B cell (primary cell): ENCODE results near the gene MAEA. TPM values are rescaled to one million over a fixed set of nuclear protein-coding genes. Genes with fewer than 3 reads are reported as not detected.

Experiments used
- ATAC-seq: fragments of 200-7000 bp; cut with Tn5 transposase; one replicate; pipeline ENCODE4 v1.10.0; 2021; ENCODE audit warnings: low read depth, mild to moderate bottlenecking, moderate number of reproducible peaks, moderate library complexity
- CTCF ChIA-PET: fragments of 350-600 bp; sonication (Branson Sonifier 250); formaldehyde crosslinking; loops from one replicate; lab custom pipeline; 2021; ENCODE audit warnings: antibody characterized with exemption, inconsistent platforms; lab: Charles Lee
- POLR2A ChIA-PET: fragments of 350-600 bp; sonication (Branson Sonifier 250); formaldehyde crosslinking; loops from one replicate; lab custom pipeline; 2021; ENCODE audit warnings: antibody characterized with exemption; lab: Charles Lee
- DNase-seq: peaks from one replicate; pipeline ENCODE4 v3.0.0; 2013
- H2AFZ ChIP-seq: 2 replicates; pipeline ENCODE4 v1.6.1; 2012; ENCODE audit warnings: mild to moderate bottlenecking, low read depth, low read length; ENCODE audit not compliant: insufficient read depth, poor library complexity, severe bottlenecking
- H3K27ac ChIP-seq, 2 donors: 1 replicate in 1 of 2; 2 replicates in 1 of 2; pipeline ENCODE4 v1.5.1; 2012 to 2013; ENCODE audit warnings: low read length in 2 of 2, mild to moderate bottlenecking in 2 of 2, moderate library complexity in 1 of 2
- H3K27me3 ChIP-seq, 4 experiments: fragments of 200-600 bp in 1 of 4; sonication (generic) in 1 of 4; replicated peaks in 1 of 4; 1 replicate in 2 of 4; 2 replicates in 2 of 4; pipeline versions ENCODE4 v1.6.1 to v1.7.0; 2013 to 2016; ENCODE audit warnings: low read length in 3 of 4, mild to moderate bottlenecking in 2 of 4, mixed read lengths in 1 of 4, moderate library complexity in 1 of 4; ENCODE audit not compliant: insufficient read depth in 4 of 4, control insufficient read depth in 3 of 4; ENCODE audit errors: control extremely low read depth in 1 of 4
- H3K36me3 ChIP-seq, 2 experiments: replicated peaks in 1 of 2; 1 replicate in 1 of 2; 2 replicates in 1 of 2; pipeline versions ENCODE4 v1.6.1 to v1.7.1; 2013; ENCODE audit warnings: low read length in 1 of 2; ENCODE audit not compliant: insufficient read depth in 2 of 2, control insufficient read depth in 1 of 2; ENCODE audit errors: control extremely low read depth in 1 of 2, extremely low read depth in 1 of 2
- H3K4me1 ChIP-seq, 2 donors: fragments of 200-600 bp in 1 of 2; sonication (generic) in 1 of 2; 1 replicate in 1 of 2; 2 replicates in 1 of 2; pipeline versions ENCODE4 v1.5.1 to v1.6.1; 2013 to 2017; ENCODE audit warnings: low read length in 2 of 2; ENCODE audit not compliant: control insufficient read depth in 2 of 2, insufficient read depth in 2 of 2
- H3K4me2 ChIP-seq: replicated peaks from 2 replicates; pipeline ENCODE3; 2012; ENCODE audit warnings: mild to moderate bottlenecking, low read depth, low read length; ENCODE audit not compliant: poor library complexity, severe bottlenecking
- H3K4me3 ChIP-seq, 5 experiments: fragments of 200-600 bp in 1 of 5; sonication (generic) in 1 of 5; 1 replicate in 3 of 5; 2 replicates in 2 of 5; pipeline versions ENCODE4 v1.5.1 to v1.7.0; 2011 to 2016; ENCODE audit warnings: low read length in 4 of 5, mild to moderate bottlenecking in 4 of 5, low read depth in 2 of 5, control low read depth in 1 of 5, moderate library complexity in 1 of 5; ENCODE audit not compliant: insufficient read depth in 1 of 5; ENCODE audit errors: control extremely low read depth in 1 of 5, extremely low read depth in 1 of 5
- H3K79me2 ChIP-seq: fragments of 200-600 bp; sonication (generic); one replicate; pipeline ENCODE4 v1.6.0; 2016; ENCODE audit warnings: low read length; ENCODE audit not compliant: control insufficient read depth, insufficient read depth
- H3K9ac ChIP-seq: fragments of 200-600 bp; sonication (generic); 2 replicates; pipeline ENCODE4 v1.6.1; 2017; ENCODE audit warnings: mild to moderate bottlenecking, low read length, moderate library complexity
- H3K9me3 ChIP-seq, 3 donors: one replicate each; pipeline versions ENCODE4 v1.6.1 to v1.7.1; 2013; ENCODE audit warnings: low read length in 2 of 3; ENCODE audit not compliant: control insufficient read depth in 2 of 3, insufficient read depth in 1 of 3; ENCODE audit errors: control extremely low read depth in 1 of 3
- H4K20me1 ChIP-seq: 2 replicates; pipeline ENCODE4 v1.6.0; 2012; ENCODE audit warnings: mild to moderate bottlenecking, low read length; ENCODE audit not compliant: insufficient read depth, control insufficient read depth, poor library complexity, severe bottlenecking
- H3K27ac Mint-ChIP-seq: one replicate; pipeline ENCODE4 v1.8.0; 2021; ENCODE audit warnings: mixed read lengths
- H3K27me3 Mint-ChIP-seq: one replicate; pipeline ENCODE4 v1.8.0; 2021; ENCODE audit warnings: mixed read lengths
- H3K4me1 Mint-ChIP-seq: one replicate; pipeline ENCODE4 v1.8.0; 2021; ENCODE audit warnings: mixed read lengths
- H3K4me3 Mint-ChIP-seq: one replicate; pipeline ENCODE4 v1.8.0; 2021; ENCODE audit warnings: mixed read lengths
- H3K9me3 Mint-ChIP-seq: one replicate; pipeline ENCODE4 v1.8.0; 2022; ENCODE audit warnings: mixed read lengths; ENCODE audit not compliant: insufficient read depth
- EZH2 ChIP-seq: IDR thresholded peaks from 2 replicates; pipeline ENCODE4 v1.6.1; 2012; ENCODE audit warnings: borderline replicate concordance, low read depth, mild to moderate bottlenecking, moderate library complexity, low read length; ENCODE audit not compliant: insufficient read depth, poor library complexity, severe bottlenecking
- WGBS: methylation state at CpG from one replicate; pipeline ENCODE4 v1.1.5; 2013; ENCODE audit warnings: missing lambda C conversion rate; ENCODE audit not compliant: insufficient coverage; 5-methylcytosine and 5-hydroxymethylcytosine counted together
- intact Hi-C: fragments of 100-400 bp; cut with micrococcal nuclease; formaldehyde crosslinking; loops from one replicate; pipeline ENCODE4 v1.10.0; 2022
- polyA plus RNA-seq: library from polyadenylated mRNA; depleted of rRNA; stranded (reverse); fragments of >200 nt; gene quantifications from 2 replicates; pipeline ENCODE4 v1.2.3, GENCODE V29; 2012
- total RNA-seq, 2 donors: library from RNA; stranded (reverse); fragments of 120-200 nt in 1 of 2; gene quantifications; 1 replicate in 1 of 2; 2 replicates in 1 of 2; pipeline versions ENCODE4 v1.2.3 to v1.2.4, GENCODE V29; 2013 to 2022
- TF ChIP-seq, protein P1 (sequence below): fragments of 200-600 bp; IDR thresholded peaks from one replicate; pipeline ENCODE4 v1.8.0; 2022; ENCODE audit warnings: antibody characterized with exemption, mild to moderate bottlenecking

The MAEA gene
- total and polyA plus RNA-seq, 2 donors (not counting 1 experiment from before 2014, with no cell fraction given), result 106 to 107 TPM

- Histone ChIP-seq H3K27ac (no peak overlapping the region), H3K79me2 (peaks cover 19% of the 10 kb centered on the region), H3K9ac (no peak overlapping the region), H3K4me1 (no peaks in the 10 kb centered on the region), H4K20me1 (no peaks in the 10 kb centered on the region), H3K27me3 (no peaks in the 10 kb centered on the region), H3K9me3 (peaks cover 0 to 4% (median 0%) of the 10 kb centered on the region in 3 donors), H3K4me2 (no peak overlapping the region), H3K4me3 (no peak overlapping the region), H3K36me3 (peaks cover 0 to 2% of the 10 kb centered on the region in 2 experiments), H2AFZ (no peak overlapping the region)
- DNase-seq, result no peak
- Mint-ChIP-seq H3K9me3 (no peaks in the 10 kb centered on the region), H3K4me3 (no peak overlapping the region), H3K27ac (no peak overlapping the region), H3K27me3 (no peaks in the 10 kb centered on the region), H3K4me1 (no peaks in the 10 kb centered on the region)
- CTCF ChIA-PET, result interaction anchor here (1.4 kb wide), 1 partner anchor 9 kb away, joined by 4 read pairs; no protein-coding TSS in a partner anchor
- 93% methylated on average over 2 of the region's 2 CpGs for WGBS
- intact Hi-C loops, result no loop called here
- ATAC-seq, result no peak
- TF ChIP-seq EZH2, result no peak
- TF ChIP-seq, protein P1, sequence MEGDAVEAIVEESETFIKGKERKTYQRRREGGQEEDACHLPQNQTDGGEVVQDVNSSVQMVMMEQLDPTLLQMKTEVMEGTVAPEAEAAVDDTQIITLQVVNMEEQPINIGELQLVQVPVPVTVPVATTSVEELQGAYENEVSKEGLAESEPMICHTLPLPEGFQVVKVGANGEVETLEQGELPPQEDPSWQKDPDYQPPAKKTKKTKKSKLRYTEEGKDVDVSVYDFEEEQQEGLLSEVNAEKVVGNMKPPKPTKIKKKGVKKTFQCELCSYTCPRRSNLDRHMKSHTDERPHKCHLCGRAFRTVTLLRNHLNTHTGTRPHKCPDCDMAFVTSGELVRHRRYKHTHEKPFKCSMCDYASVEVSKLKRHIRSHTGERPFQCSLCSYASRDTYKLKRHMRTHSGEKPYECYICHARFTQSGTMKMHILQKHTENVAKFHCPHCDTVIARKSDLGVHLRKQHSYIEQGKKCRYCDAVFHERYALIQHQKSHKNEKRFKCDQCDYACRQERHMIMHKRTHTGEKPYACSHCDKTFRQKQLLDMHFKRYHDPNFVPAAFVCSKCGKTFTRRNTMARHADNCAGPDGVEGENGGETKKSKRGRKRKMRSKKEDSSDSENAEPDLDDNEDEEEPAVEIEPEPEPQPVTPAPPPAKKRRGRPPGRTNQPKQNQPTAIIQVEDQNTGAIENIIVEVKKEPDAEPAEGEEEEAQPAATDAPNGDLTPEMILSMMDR, result no peak
- POLR2A ChIA-PET, result no interaction called here
These were observed 12.7 kb upstream of the MAEA start for GRCh38 chr4:1276984-1277383.

- intact Hi-C loops, result no loop called here
- Histone ChIP-seq H3K4me3 (no peak overlapping the region), H3K9me3 (peaks cover 0 to 4% (median 0%) of the 10 kb centered on the region in 3 donors), H3K36me3 (peaks cover 0 to 2% of the 10 kb centered on the region in 2 experiments), H3K79me2 (peaks cover 19% of the 10 kb centered on the region), H3K4me1 (no peaks in the 10 kb centered on the region), H3K4me2 (no peak overlapping the region), H2AFZ (no peak overlapping the region), H3K27me3 (no peaks in the 10 kb centered on the region), H4K20me1 (no peaks in the 10 kb centered on the region), H3K9ac (no peak overlapping the region), H3K27ac (no peak overlapping the region)
- WGBS, result 93% methylated on average over 11 of the region's 15 CpGs
- no peak overlapping the region for H3K27ac Mint-ChIP-seq
- ChIA-PET CTCF (interaction anchor here (1.4 kb wide), 1 partner anchor 10 kb away, joined by 4 read pairs; no protein-coding TSS in a partner anchor), POLR2A (no interaction called here)
- no peak overlapping the region for H3K4me3 Mint-ChIP-seq
- no peaks in the 10 kb centered on the region for H3K27me3 Mint-ChIP-seq
- DNase-seq (no peak), ATAC-seq (no peak)
- H3K4me1 Mint-ChIP-seq, result no peaks in the 10 kb centered on the region
- TF ChIP-seq EZH2, result no peak
- TF ChIP-seq, protein P1, result no peak
- H3K9me3 Mint-ChIP-seq, result no peaks in the 10 kb centered on the region
These were observed 11.7 kb upstream of the MAEA start for GRCh38 chr4:1277667-1278665.
